SK-N-SH treated with all-trans-retinoic acid at 6 μM for 48 hours (cell line): ENCODE results near the gene RAB11FIP3.

Source experiments
- ATAC-seq: fragments of 200-7000 bp; cut with Tn5 transposase; 3 replicates; pipeline ENCODE4 v1.9.1; 2020; ENCODE audit warnings: mild to moderate bottlenecking, moderate library complexity
- BACH2 ChIP-seq: fragments of 250-450 bp; sonication (Bioruptor Pico); IDR thresholded peaks from 2 replicates; pipeline ENCODE4 v1.9.0; 2021; ENCODE audit warnings: mild to moderate bottlenecking, borderline replicate concordance
- CSDC2 ChIP-seq: fragments of 250-450 bp; sonication (Bioruptor Pico); IDR thresholded peaks from 2 replicates; pipeline ENCODE4 v1.5.0; 2020; ENCODE audit warnings: mild to moderate bottlenecking, moderate library complexity
- ESRRG ChIP-seq: fragments of 250-450 bp; sonication (Bioruptor Pico); IDR thresholded peaks from 2 replicates; pipeline ENCODE4 v1.6.1; 2021; ENCODE audit warnings: mild to moderate bottlenecking
- GLIS3 ChIP-seq: fragments of 250-450 bp; sonication (Bioruptor Pico); IDR thresholded peaks from 2 replicates; pipeline ENCODE4 v1.5.0; 2020; ENCODE audit warnings: mild to moderate bottlenecking, moderate library complexity
- ISL1 ChIP-seq: fragments of 250-450 bp; sonication (Bioruptor Pico); IDR thresholded peaks from 2 replicates; pipeline ENCODE4 v2.1.2; 2022; ENCODE audit warnings: mild to moderate bottlenecking, moderate library complexity
- OSR1 ChIP-seq: fragments of 250-450 bp; sonication (Bioruptor Pico); IDR thresholded peaks from 2 replicates; pipeline ENCODE4 v1.8.0; 2022; ENCODE audit warnings: moderate library complexity, mild to moderate bottlenecking, inconsistent platforms
- PATZ1 ChIP-seq: fragments of 250-450 bp; sonication (Bioruptor Pico); IDR thresholded peaks from 2 replicates; pipeline ENCODE4 v1.8.0; 2020; ENCODE audit warnings: mild to moderate bottlenecking, moderate library complexity, borderline replicate concordance
- PPARA ChIP-seq: fragments of 250-450 bp; sonication (Bioruptor Pico); IDR thresholded peaks from 2 replicates; pipeline ENCODE4 v1.5.0; 2020; ENCODE audit warnings: mild to moderate bottlenecking, borderline replicate concordance
- RARB ChIP-seq: fragments of 250-450 bp; sonication (Bioruptor Pico); IDR thresholded peaks from 2 replicates; pipeline ENCODE4 v1.8.0; 2021; ENCODE audit warnings: mild to moderate bottlenecking, moderate library complexity
- SNAI2 ChIP-seq: fragments of 250-450 bp; sonication (Bioruptor Pico); IDR thresholded peaks from 2 replicates; pipeline ENCODE4 v1.5.0; 2020; ENCODE audit warnings: mild to moderate bottlenecking, moderate library complexity
- TCF4 ChIP-seq: fragments of 250-450 bp; sonication (Bioruptor Pico); IDR thresholded peaks from 2 replicates; pipeline ENCODE4 v1.8.0; 2021; ENCODE audit warnings: mild to moderate bottlenecking, moderate library complexity, borderline replicate concordance
- TOX ChIP-seq: fragments of 250-450 bp; sonication (Bioruptor Pico); IDR thresholded peaks from 2 replicates; pipeline ENCODE4 v1.8.0; 2021; ENCODE audit warnings: mild to moderate bottlenecking, moderate library complexity, borderline replicate concordance
- ZFP3 ChIP-seq: fragments of 250-450 bp; sonication (Bioruptor Pico); IDR thresholded peaks from 2 replicates; pipeline ENCODE4 v1.5.0; 2020; ENCODE audit warnings: mild to moderate bottlenecking, moderate library complexity
- ZFP30 ChIP-seq: fragments of 450-650 bp; formaldehyde crosslinking; IDR thresholded peaks from 2 replicates; pipeline ENCODE4 v1.5.0; 2022; ENCODE audit warnings: mild to moderate bottlenecking, moderate library complexity
- ZNF565 ChIP-seq: fragments of 450-650 bp; formaldehyde crosslinking; conservative IDR thresholded peaks from 2 replicates; pipeline ENCODE4 v1.5.0; 2020; ENCODE audit warnings: low read depth, mild to moderate bottlenecking, moderate library complexity
- ZNF70 ChIP-seq: fragments of 450-650 bp; formaldehyde crosslinking; IDR thresholded peaks from 2 replicates; pipeline ENCODE4 v1.5.0; 2020; ENCODE audit warnings: mild to moderate bottlenecking, moderate library complexity
- ZNF8 ChIP-seq: fragments of 450-650 bp; formaldehyde crosslinking; IDR thresholded peaks from 2 replicates; pipeline ENCODE4 v1.5.0; 2020; ENCODE audit warnings: mild to moderate bottlenecking, moderate library complexity
- TF ChIP-seq, protein P1 (sequence below): fragments of 250-450 bp; sonication (Bioruptor Pico); IDR thresholded peaks from 2 replicates; pipeline ENCODE4 v1.5.1; 2020; ENCODE audit warnings: low read depth, mild to moderate bottlenecking, moderate library complexity
- TF ChIP-seq, protein P2 (sequence below): fragments of 250-450 bp; sonication (Bioruptor Pico); IDR thresholded peaks from 2 replicates; pipeline ENCODE4 v1.8.0; 2021; ENCODE audit warnings: low read depth, mild to moderate bottlenecking, moderate library complexity, borderline replicate concordance
- TF ChIP-seq, protein P3 (sequence below): fragments of 250-450 bp; sonication (Bioruptor Pico); IDR thresholded peaks from 2 replicates; pipeline ENCODE4 v1.5.1; 2021; ENCODE audit warnings: mild to moderate bottlenecking, moderate library complexity
- TF ChIP-seq, protein P4 (sequence below): fragments of 250-450 bp; sonication (Bioruptor Pico); IDR thresholded peaks from 2 replicates; pipeline ENCODE4 v1.5.0; 2020; ENCODE audit warnings: mild to moderate bottlenecking, moderate library complexity

The RAB11FIP3 gene

GRCh38 chr16:450385-450784 lies 24.9 kb downstream of the RAB11FIP3 start:
- no peak for TF ChIP-seq PATZ1 (CRISPR knock-in tag)
- TF ChIP-seq, protein P1, sequence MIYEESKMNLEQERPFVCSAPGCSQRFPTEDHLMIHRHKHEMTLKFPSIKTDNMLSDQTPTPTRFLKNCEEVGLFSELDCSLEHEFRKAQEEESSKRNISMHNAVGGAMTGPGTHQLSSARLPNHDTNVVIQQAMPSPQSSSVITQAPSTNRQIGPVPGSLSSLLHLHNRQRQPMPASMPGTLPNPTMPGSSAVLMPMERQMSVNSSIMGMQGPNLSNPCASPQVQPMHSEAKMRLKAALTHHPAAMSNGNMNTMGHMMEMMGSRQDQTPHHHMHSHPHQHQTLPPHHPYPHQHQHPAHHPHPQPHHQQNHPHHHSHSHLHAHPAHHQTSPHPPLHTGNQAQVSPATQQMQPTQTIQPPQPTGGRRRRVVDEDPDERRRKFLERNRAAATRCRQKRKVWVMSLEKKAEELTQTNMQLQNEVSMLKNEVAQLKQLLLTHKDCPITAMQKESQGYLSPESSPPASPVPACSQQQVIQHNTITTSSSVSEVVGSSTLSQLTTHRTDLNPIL (CRISPR knock-in tag): no peak
- TF ChIP-seq ZNF8 (CRISPR knock-in tag): no peak
- TF ChIP-seq TCF4 (CRISPR knock-in tag): no peak
- TF ChIP-seq ZNF70 (CRISPR knock-in tag): no peak
- TF ChIP-seq BACH2: no peak
- no peak for TF ChIP-seq ZFP30 (CRISPR knock-in tag)
- TF ChIP-seq ISL1 (CRISPR knock-in tag): no peak
- ATAC-seq: no peak

DNA sequence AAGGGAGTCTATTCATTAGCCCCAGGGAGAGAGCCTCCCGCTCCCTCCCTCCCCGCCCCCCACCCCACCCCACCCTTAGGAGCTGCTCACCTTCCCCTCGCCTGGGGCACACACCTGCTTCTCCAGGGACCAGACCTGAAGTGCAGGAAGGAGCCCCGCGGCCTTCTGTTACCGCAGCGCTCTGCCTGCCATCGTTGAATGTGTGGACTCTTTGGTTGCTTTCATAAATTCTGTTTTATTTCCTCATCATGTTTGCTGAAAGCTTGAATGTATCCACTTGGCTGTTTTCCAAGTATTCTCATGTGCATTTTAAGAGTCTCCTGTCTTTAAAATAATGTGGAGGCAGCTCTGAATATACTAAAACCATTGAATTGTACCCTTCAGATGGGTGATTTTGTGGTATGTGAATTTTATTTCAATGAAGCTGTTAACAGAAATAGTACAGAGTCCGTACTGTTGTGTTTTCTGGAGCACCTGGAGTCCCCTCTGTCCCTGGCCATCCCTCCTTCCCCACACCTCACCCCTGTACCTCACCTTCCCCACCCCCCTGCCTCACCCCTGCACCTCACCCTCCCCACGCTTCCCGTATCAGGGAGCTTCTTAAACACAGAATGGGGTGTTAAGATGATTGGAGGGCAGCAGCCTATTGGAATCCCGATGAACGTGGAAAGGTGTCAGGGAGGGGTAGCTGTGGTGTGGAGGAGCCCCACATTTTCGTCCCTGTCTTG lies 25.5 kb downstream of the RAB11FIP3 start:
- TF ChIP-seq, protein P1 (CRISPR knock-in tag): no peak
- TF ChIP-seq CSDC2 (CRISPR knock-in tag) (no peak), SNAI2 (CRISPR knock-in tag) (no peak)
- ATAC-seq: no peak

- ATAC-seq: no peak
- TF ChIP-seq ZFP30 (CRISPR knock-in tag): no peak
- TF ChIP-seq PPARA (CRISPR knock-in tag): no peak
- no peak for TF ChIP-seq PATZ1 (CRISPR knock-in tag)
- no peak for TF ChIP-seq OSR1 (CRISPR knock-in tag)
- TF ChIP-seq, protein P2, sequence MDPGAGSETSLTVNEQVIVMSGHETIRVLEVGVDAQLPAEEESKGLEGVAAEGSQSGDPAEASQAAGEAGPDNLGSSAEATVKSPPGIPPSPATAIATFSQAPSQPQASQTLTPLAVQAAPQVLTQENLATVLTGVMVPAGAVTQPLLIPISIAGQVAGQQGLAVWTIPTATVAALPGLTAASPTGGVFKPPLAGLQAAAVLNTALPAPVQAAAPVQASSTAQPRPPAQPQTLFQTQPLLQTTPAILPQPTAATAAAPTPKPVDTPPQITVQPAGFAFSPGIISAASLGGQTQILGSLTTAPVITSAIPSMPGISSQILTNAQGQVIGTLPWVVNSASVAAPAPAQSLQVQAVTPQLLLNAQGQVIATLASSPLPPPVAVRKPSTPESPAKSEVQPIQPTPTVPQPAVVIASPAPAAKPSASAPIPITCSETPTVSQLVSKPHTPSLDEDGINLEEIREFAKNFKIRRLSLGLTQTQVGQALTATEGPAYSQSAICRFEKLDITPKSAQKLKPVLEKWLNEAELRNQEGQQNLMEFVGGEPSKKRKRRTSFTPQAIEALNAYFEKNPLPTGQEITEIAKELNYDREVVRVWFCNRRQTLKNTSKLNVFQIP: no peak
- TF ChIP-seq, protein P3, sequence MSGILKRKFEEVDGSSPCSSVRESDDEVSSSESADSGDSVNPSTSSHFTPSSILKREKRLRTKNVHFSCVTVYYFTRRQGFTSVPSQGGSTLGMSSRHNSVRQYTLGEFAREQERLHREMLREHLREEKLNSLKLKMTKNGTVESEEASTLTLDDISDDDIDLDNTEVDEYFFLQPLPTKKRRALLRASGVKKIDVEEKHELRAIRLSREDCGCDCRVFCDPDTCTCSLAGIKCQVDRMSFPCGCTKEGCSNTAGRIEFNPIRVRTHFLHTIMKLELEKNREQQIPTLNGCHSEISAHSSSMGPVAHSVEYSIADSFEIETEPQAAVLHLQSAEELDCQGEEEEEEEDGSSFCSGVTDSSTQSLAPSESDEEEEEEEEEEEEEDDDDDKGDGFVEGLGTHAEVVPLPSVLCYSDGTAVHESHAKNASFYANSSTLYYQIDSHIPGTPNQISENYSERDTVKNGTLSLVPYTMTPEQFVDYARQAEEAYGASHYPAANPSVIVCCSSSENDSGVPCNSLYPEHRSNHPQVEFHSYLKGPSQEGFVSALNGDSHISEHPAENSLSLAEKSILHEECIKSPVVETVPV (CRISPR knock-in tag): no peak
- TF ChIP-seq ISL1 (CRISPR knock-in tag): no peak
- TF ChIP-seq BACH2: no peak
- no peak for TF ChIP-seq TCF4 (CRISPR knock-in tag)
- TF ChIP-seq RARB (CRISPR knock-in tag): no peak
- TF ChIP-seq, protein P1 (CRISPR knock-in tag): no peak
- TF ChIP-seq, protein P4, sequence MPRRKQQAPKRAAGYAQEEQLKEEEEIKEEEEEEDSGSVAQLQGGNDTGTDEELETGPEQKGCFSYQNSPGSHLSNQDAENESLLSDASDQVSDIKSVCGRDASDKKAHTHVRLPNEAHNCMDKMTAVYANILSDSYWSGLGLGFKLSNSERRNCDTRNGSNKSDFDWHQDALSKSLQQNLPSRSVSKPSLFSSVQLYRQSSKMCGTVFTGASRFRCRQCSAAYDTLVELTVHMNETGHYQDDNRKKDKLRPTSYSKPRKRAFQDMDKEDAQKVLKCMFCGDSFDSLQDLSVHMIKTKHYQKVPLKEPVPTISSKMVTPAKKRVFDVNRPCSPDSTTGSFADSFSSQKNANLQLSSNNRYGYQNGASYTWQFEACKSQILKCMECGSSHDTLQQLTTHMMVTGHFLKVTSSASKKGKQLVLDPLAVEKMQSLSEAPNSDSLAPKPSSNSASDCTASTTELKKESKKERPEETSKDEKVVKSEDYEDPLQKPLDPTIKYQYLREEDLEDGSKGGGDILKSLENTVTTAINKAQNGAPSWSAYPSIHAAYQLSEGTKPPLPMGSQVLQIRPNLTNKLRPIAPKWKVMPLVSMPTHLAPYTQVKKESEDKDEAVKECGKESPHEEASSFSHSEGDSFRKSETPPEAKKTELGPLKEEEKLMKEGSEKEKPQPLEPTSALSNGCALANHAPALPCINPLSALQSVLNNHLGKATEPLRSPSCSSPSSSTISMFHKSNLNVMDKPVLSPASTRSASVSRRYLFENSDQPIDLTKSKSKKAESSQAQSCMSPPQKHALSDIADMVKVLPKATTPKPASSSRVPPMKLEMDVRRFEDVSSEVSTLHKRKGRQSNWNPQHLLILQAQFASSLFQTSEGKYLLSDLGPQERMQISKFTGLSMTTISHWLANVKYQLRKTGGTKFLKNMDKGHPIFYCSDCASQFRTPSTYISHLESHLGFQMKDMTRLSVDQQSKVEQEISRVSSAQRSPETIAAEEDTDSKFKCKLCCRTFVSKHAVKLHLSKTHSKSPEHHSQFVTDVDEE (CRISPR knock-in tag): no peak
- TF ChIP-seq ZNF8 (CRISPR knock-in tag): no peak
- no peak for TF ChIP-seq ZFP3
- TF ChIP-seq CSDC2 (CRISPR knock-in tag): no peak
- TF ChIP-seq TOX (CRISPR knock-in tag): no peak
- no peak for TF ChIP-seq GLIS3 (CRISPR knock-in tag)
- TF ChIP-seq ZNF565 (CRISPR knock-in tag): no peak
- no peak for TF ChIP-seq ESRRG (CRISPR knock-in tag)
- TF ChIP-seq SNAI2 (CRISPR knock-in tag): no peak
- TF ChIP-seq, all 23 proteins: peak for 0
Measured at GRCh38 chr16:454397-454940, 29.0 kb downstream of the RAB11FIP3 start.
